SKM-1 (cell line): Measurements from ENCODE around the gene LRRC45.
A peak's percentile ranks its signal among the peaks of the same experiment; 100 is the strongest.

Experiments used
- DNase-seq: peaks from one replicate; lab custom pipeline; 2025; ENCODE audit not compliant: unreplicated experiment; lab: John Stamatoyannopoulos, UW

LRRC45 gene

DNA sequence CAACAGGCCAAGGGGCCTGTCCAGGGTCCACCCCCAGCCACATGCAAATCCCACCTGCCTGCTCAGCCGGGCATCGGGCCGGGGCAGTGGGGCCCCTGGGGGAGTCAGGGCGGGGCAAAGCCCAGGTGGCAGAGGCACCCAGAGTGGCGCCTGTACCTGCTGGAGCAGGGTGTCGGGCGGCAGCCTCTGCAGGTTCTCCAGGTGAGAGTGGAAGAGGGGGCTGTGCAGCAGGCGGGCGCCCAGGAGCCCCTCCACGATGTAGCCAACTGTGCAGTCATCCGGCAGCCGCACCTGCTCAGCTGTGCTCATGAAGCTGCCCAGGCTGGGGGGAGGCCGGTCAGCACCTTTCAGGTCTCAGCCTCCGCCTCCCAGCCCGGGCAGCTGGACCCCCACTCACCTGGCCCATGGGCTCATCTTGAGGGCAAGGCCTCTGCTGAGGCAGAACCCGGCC is 26.4 kb downstream of the LRRC45 start:
- no peak for DNase-seq

DNA sequence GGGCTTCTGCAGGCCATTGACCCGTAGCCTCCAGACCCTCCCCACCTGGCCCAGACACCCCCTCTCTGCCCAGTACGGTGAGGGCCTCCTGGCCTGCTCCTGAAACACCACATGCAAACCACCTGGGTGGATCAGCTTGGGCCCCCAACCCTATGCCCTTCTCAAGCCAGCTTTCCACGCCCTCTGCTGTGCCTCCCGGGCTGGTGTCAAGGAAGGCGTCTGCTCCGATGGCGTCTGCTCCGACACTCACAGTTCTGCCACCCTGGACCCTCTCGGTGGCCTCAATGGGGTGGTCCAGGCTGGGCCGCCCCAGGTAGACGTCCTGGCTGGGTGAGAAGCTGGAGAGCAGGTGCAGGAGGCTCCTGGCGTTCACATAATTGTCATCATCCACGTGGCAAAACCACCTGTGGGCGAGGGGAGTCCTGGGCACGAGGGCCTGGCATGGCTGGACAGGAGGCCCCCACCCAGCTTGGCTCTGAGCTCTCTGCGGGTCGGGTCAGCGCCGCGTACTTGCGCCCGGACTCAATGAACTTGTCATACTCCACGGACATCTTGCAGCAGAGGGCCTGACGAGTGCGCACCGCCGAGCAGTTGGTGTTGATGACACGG is 27.2 kb downstream of the LRRC45 start:
- DNase-seq: no peak

DNA sequence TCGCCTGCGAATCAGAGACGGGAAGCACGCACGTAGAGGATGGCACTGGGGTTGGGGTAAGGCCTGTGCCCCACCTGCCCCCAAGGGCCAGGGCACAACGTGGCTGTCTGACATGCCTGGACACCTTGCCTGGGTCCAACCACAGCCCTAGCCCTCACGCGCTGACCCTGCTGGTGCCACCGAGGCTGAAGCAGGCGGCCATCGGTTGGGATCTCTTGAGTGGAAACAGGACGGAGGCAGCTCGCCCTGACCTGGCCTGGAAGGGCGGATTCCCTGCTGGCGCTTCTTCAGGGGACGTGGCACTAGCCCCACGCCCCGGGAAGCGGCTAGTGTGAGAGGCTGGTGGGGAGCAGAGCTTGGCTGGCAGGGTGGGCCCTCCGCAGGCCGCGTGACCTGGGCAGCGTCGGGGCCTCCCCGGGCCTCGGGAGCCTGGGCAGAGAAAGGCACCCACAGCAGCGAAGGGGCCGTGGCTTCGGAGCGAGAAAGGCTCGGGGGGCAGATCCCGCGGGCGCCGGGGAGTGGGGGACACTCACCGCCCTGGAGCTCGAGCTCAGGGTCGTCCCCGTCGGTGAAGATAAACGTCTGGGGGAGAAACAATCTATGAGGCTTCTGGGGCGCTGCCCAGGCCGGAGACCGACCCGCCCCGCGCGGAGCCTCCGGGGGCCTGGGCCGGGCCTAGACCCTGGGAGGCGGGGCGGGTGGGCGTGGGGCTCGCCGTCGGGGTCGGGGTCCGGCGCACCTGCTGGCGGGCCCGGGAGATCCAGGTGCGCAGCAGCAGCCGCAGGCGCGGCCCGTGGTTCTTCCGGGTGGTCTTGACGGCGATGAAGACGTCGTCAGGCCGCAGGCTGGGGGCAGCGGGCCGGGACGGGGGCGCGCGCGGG is 27.9 kb downstream of the LRRC45 start:
- no peak for DNase-seq

DNA sequence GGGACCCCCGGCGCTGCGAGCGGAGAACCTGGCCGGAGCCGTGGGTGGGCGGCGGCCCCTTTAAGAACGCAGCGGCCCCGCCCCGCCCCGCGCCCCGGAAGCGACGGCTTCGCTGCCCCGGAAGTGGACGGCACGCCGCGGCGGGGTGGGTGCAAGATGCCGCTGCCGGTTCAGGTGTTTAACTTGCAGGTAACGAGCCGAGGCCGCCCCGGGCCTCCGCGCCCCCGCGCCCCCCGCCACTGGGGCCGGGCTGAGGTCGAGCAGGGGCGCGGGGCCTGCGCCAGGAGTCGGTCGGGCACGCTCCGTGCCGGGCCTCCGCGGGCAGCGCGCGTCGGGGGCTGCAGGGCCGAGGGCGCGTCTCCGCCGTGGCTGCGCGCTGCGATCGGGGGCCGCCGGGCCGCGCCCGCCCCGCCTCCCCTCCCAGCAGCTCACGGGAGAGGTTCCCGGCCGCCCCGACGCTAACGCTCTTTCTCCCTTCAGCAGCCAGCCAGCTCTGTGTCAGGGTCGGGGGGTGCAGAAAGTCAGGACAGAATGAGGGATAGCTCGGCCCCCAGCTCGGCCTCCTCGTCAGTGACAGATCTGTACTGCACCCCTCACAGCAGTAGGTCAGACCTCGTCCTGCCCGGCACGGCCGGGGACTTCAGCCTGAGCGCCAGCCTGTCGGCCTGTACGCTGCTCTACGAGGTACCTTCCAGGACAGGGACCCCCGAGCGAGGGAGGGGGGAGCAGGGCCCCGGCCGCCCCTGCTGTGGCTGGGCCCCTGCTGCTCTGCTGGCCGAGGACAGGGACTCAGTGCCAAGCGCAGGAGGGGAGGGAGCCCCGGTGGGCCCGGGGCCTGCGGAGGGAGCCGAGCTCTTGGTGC is 28.9 kb downstream of the LRRC45 start, which contains the start of the genes GPS1 and RFNG:
Gene GPS1, plus strand, starts transcription at position 123 of the 862 bp plus-strand sequence. Its CDS starts 34 bp downstream, at position 157.
Gene RFNG, minus strand, starts transcription at position 36 of the 862 bp plus-strand sequence. CDS start 45 bp downstream, outside the sequence.
- peak; percentile 43 for DNase-seq

DNA sequence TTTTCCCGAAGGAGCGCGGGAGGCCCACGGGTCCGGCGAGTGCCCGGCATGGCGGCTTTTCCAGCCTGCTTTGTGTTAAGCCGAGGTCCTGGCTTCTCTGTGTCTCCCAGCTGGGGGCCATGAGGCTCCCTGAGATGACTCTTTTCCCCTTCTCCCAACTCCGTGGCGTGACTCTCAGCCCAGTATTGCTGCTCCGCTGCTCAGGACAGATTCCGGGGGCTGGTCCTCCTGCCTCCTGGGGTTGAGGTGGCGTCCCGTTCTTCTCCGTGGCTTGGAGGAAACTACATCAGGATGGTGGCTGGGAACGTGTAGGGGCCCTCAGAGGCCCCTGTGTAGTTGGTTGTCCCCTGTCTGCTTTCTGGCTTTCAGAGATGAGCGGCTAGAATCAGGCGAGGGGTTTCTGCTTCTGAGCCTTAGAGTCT is 29.5 kb downstream of the LRRC45 start:
- DNase-seq: no peak

DNA sequence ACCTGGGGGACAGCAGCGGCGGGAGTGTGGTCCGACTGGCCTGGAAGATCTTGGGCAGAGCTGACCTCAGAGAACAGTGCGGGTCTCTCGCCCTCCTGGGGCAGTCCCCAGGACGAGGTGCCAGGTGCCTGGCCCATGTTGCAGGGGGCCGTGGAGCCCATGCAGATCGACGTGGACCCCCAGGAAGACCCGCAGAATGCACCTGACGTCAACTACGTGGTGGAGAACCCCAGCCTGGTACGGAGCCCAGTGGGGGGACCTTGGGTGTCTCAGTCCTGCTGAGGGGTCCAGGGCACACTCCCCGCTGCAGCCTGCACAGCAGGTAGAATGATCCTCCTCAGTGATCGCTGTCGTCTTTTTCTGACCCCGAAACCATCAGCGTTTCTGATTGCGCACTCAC is 30.0 kb downstream of the LRRC45 start:
- DNase-seq: no peak

DNA sequence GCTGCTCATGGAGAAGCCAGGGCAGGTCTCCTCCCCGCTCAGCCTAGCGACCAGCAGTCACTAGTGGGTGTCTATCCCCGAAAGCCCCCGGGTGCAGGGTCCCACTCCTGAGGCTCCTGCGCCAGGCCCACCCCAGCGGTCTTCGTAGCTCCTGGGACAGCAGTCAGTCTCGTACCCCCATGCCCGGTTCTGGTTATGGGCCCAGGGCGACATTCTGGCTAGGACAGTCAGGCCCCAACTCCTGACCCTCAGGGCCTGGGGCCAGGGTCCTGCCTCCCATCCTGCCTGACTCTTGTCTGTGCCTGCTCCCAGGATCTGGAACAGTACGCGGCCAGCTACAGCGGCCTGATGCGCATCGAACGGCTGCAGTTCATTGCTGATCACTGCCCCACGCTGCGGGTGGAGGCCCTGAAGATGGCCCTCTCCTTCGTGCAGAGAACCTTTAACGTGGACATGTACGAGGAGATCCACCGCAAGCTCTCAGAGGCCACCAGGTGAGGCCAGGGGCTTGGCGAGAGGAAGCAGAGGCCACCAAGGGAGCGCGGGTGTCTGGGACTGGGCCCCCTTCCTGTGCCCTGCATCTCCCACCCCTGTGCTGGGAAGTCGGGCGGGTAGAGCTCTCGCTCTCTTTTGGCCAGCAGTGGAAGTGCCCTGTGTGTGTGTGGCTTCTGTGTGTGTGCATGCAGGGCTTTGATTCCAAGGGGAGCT is 30.6 kb downstream of the LRRC45 start:
- DNase-seq: no peak

DNA sequence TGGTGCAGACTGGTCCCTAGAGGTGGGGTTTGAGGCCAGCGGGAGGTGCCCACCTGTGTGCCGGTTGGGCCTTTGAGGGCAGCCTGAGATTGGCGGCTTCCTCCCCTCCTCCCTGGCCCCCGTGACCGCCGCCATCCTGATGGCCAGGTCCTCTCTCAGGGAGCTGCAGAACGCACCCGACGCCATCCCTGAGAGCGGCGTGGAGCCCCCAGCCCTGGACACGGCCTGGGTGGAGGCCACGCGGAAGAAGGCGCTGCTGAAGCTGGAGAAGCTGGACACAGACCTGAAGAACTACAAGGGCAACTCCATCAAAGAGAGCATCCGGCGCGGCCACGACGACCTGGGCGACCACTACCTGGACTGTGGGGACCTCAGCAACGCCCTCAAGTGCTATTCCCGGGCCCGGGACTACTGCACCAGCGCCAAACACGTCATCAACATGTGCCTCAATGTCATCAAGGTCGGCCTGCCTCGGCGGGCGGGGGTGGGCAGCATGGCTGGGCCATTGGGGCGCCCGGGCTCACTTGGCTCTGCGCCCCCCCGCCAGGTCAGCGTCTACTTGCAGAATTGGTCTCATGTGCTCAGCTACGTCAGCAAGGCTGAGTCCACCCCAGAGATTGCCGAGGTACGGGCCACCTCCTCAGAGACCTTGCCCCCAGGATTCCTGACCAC is 31.4 kb downstream of the LRRC45 start:
- DNase-seq: no peak

DNA sequence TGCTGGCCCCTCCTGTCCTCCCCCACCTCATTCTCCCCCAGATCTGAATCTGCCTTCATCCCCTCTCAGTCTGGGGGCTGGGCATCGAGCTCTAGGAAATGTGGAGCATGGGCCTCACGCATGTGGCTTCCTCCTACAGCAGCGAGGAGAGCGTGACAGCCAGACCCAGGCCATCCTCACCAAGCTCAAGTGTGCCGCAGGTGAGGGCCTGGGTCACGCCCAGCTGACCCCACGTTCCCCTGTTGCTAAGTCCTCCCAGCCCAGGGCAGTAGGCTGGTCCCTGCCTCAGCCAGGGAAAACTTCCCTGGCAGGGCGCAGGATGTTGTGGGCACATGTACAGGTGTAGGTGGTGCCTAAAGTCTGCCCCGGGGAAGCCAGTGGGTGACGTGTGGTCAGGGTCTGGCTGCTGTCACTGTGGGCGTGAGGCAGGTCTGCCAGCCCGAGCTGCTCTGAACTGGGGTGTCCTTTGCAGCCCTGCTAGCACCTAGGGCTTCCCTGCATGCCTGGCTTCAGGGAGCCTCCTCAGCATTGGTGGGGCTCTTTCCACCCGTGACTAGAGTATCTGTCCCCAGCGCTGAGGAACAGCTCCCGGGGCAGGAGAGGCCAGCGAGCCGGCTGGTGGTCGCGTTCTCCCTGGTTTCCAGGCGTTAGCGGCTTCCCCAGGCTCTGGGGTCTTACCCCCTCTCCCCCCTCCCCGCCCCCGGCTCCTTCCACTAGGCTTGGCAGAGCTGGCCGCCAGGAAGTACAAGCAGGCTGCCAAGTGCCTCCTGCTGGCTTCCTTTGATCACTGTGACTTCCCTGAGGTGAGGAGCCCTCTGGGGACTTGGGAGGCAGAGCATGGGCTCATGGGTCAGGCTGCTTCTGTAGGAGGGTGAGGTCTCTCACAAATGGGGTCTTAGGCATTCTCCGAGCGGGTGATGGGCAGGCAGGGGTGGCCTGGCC is 32.2 kb downstream of the LRRC45 start:
- DNase-seq: no peak

DNA sequence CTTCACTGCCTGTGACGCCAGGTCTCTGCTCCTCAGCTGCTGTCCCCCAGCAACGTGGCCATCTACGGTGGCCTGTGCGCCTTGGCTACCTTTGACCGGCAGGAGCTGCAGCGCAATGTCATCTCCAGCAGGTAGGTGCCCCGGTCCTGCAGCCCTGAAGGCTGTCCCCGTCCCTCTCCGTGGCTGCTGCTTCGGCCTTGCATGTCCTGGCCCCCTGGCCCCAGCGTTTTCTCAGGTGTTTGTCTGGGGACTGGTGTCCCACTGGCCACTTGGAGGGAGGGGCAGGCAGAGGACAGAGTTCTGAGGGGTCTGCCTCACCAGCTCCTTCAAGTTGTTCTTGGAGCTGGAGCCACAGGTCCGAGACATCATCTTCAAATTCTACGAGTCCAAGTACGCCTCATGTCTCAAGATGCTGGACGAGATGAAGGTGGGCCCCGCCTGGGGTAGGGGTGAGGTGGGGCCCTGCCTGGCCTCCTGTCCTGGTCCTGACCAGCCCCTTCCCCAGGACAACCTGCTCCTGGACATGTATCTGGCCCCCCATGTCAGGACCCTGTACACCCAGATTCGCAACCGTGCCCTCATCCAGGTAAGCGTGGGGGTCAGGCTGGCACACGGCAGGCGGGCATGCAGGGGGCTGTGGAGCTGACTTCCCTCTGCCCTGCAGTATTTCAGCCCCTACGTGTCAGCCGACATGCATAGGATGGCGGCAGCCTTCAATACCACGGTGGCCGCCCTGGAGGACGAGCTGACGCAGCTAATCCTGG is 33.0 kb downstream of the LRRC45 start:
- DNase-seq: no peak

DNA sequence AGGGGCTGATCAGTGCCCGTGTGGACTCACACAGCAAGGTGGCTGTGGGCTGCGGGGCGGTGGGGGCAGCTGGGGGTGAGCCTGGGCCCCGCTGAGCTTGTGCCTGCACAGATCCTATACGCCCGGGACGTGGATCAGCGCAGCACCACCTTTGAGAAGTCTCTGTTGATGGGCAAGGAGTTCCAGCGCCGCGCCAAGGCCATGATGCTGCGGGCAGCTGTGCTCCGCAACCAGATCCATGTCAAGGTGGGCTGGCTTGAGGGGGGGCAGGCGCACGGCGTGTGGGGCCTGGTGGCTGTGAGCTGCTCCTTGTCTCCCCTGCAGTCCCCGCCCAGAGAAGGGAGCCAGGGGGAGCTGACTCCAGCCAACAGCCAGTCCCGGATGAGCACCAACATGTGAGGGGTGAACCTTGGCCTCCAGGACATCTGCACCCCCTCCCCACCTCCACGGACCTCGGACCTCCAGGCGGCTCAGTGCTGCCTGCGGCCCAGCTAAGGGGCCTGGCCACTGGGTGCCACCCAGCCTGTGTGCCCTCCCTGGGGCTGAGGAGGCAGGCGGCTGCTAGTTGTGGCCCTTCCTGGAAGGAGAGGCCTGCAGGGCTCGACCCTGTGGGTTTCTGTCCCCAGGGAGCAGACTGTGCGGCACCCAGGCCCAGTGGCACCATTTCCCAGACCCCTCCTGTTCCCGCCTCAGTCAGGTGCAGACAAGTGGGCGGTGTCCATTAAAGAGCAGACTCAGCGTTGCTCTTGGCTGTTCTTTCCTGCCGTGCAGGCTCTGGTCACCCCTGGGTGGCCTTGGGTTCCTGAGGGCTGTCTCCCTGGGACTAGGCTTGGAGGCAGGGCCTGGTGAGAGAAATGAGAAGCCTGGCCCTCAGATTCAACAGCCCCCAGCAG is 33.9 kb downstream of the LRRC45 start:
- no peak for DNase-seq

DNA sequence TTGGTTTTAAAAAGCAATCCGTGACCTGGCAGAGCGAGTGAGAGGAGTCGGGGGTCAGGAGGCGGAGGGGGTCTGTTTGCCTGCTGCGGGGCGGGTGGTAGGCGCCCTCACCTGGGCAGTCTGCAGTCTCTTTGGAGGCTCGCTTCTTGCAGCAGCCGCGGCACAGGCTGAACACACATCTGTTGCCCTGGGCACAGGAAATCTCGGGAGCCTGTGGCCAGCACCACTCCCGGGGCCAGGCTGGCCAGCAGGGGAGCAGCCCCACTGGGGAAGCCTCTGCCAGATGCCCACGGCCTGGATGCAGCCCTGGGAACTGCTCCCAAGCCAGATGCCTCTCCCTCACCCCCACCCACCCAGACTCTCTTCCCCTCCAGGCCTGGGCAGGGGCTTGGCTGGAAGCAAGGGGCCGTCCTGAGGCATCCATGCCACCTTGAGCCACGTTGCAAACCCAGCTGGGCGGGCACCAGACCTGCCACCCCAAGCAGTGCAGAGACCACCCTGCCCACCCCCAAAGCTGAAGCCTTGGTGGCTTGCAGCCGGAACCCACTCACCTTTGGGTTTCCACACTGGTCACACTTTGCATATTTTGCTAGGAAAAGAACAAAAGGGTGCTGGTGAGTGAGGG is 35.2 kb downstream of the LRRC45 start:
- DNase-seq: no peak

DNA sequence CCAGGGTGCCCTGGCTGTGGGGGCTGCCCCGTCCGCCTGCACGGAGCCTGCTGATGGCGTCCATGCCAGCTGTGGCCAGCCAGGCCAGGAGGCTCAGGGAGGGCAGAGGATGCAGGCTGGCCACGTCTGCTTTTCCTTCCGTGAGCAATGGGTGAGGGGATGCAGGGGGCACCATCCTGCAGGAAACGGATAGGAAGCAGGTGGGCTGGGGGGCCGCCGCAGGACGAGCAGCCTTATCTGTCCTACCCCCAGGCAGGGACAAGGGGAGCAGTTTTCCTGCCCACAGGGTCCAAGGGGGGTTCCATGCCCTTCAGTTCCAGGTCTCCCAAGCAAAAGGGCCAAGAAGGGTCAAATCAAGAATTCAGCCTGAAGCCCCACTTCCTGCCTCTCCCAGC is 35.7 kb downstream of the LRRC45 start:
- no peak for DNase-seq

DNA sequence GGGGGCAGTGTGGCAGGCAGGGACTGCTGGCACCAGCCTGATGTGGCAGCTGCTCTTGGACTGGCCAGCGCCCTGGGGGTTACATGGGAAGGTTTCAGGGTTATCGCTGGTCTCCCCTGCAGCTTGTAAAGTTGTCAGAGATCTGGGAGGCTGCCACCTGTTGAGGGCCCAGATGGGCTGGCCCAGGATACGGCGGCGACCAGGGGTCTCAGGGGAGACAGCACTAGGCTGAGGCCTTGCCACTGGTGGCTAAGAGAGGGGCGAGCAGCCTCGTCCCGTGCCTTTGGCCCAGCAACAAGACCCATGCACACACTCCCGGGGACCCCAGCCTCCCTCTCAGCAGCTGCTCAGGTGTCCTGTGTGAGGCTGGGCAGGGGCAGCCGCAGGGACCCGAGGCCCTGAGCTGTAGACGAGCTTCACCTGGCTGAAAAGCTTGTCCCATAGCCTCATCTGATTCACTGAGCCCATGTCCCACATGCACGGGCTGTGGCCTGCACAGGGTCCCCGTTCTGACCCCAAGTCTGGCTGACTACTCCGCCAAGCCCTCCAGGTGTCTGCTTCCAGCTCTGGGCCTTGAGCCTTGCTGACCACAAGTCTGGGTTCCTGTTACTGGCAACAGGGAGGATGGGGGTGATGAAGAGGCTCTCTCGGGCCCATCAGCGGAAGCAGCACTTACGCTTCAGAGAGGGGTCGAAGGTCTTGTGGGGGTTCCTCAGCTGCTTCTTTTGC is 36.3 kb downstream of the LRRC45 start:
- no peak for DNase-seq

DNA sequence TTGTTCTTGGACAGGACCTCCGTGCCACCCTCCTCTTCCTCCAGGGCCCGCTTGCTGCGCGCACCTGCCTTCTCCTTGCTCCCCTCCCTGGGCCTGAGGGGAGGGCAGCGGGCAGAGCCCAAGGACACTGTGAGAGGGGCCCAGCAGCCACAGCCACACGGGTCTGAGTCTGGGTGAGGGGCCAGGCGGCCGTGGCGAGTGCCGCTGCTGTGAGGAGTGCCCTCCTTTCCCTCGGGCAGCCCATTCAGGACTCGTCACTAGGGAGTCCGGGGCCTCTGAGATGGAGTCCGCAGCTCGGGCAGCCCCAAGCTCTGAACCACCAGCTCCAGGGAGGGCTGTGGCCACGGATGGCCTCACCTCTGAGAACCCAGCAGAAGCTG is 36.9 kb downstream of the LRRC45 start:
- DNase-seq: no peak

DNA sequence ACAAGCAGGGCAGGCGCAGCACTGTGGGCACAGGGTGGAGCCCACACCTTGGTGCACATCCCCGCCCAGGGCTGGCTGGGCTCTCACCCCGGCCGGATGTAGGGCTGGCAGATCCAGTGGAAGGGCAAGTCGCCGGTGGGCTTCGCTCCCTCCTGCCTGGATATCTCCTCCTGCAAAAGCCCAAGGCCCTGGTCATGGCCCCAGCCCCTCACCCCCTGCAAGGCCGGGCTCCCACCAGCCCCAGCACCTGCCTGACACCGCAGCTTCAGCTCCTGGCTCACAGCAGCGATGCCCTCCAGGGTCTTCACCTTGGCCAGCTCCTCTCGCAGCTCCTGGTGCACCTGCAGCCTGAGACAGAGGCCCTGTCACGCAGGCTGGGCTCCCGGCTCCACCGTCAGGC is 37.5 kb downstream of the LRRC45 start:
- no peak for DNase-seq
